Activated naive CD8-positive, alpha-beta T cell treated with anti-CD3 and anti-CD28 coated beads, Interleukin-2, amount 10 ng/mL, durations not matched to agents 7 days and 5 days (primary cell): ENCODE data around the gene TBC1D2B. TPM values are rescaled to one million over a fixed set of nuclear protein-coding genes. Genes with fewer than 3 reads are reported as not detected.
A peak's percentile ranks its signal among the peaks of the same experiment; 100 is the strongest.

Experiments used
- ATAC-seq: fragments of 150-1000 bp; cut with Tn5 transposase; one replicate; pipeline ENCODE4 v1.10.0; 2021; ENCODE audit warnings: low read depth, moderate library complexity
- POLR2A ChIA-PET: fragments of 350-600 bp; sonication (Branson Sonifier 250); formaldehyde crosslinking; loops from one replicate; lab custom pipeline; 2021; ENCODE audit warnings: antibody characterized with exemption; lab: Charles Lee
- DNase-seq: peaks from one replicate; pipeline ENCODE4 v3.0.0; 2021
- H3K27ac Mint-ChIP-seq: one replicate; pipeline ENCODE4 v1.8.0; 2022; ENCODE audit warnings: mild to moderate bottlenecking, mixed read lengths
- H3K27me3 Mint-ChIP-seq: one replicate; pipeline ENCODE4 v1.8.0; 2022; ENCODE audit warnings: mild to moderate bottlenecking, moderate library complexity, mixed read lengths
- H3K36me3 Mint-ChIP-seq: one replicate; pipeline ENCODE4 v1.8.0; 2021; ENCODE audit warnings: mild to moderate bottlenecking, mixed read lengths
- H3K4me1 Mint-ChIP-seq: one replicate; pipeline ENCODE4 v1.8.0; 2021; ENCODE audit warnings: mixed read lengths
- H3K4me3 Mint-ChIP-seq: one replicate; pipeline ENCODE4 v1.8.0; 2022; ENCODE audit warnings: mild to moderate bottlenecking, moderate library complexity, mixed read lengths
- H3K9me3 Mint-ChIP-seq: one replicate; pipeline ENCODE4 v1.8.0; 2021; ENCODE audit warnings: mixed read lengths
- total RNA-seq, 2 experiments: library from RNA; stranded (reverse); gene quantifications; one replicate each; pipeline ENCODE4 v1.2.3, GENCODE V29; 2021

TBC1D2B gene
- total RNA-seq, 2 experiments from 2014 or later = 123 to 125 TPM

- ATAC-seq = no peak
- Mint-ChIP-seq H3K27ac (peak overlapping the region; percentile 56), H3K4me1 (peaks cover 81% of the 10 kb centered on the region), H3K9me3 (no peaks in the 10 kb centered on the region), H3K36me3 (peaks cover 36% of the 10 kb centered on the region), H3K27me3 (no peaks in the 10 kb centered on the region), H3K4me3 (no peak overlapping the region)
- POLR2A ChIA-PET = interaction anchor here (1.0 to 1.3 kb wide), 3 partner anchors 24 to 63 kb away, joined by 3 to 4 read pairs (median 4); no protein-coding TSS in a partner anchor
- DNase-seq = no peak
These were observed 32.3 kb downstream of the TBC1D2B start for GRCh38 chr15:78045189-78045588.

DNA sequence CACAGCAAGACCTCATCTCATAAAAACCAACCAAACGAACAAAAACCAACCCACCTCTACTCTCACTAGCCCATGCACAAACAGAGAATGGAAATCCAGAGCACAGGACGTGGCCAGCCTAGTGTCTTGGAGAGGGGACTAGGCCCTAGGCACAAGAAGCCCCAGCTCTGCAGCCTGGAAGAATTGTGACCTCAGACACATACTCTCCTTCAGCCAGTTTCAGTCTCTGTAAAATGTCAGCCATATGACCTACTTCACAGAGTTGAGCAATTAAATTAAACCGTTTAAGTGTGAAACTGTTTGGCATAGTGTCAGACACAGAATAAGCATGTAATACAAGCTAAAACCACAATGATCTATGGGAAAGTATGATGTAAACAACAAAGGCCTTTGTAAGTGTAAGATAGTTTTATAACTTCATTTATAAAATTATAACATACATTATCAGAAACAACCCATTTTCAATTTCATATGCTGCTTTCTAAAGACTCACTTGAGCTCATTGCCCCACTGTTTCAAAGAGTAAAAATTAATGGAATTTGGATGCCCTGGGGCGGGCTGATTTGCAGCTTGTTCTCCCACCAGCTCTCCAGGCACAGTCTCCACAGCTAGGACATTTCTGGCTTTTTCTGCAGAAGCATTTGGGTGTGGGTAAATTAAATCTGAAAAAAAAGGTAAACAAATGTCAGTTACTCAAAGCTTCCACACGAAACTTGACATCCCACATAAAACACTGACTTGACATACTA is 32.9 kb downstream of the TBC1D2B start:
- Mint-ChIP-seq H3K27ac (peak overlapping the region; percentile 85), H3K9me3 (no peaks in the 10 kb centered on the region), H3K36me3 (peaks cover 41% of the 10 kb centered on the region), H3K4me3 (peak overlapping the region; percentile 21), H3K27me3 (no peaks in the 10 kb centered on the region), H3K4me1 (peaks cover 81% of the 10 kb centered on the region)
- POLR2A ChIA-PET = interaction anchor here (0.9 to 1.3 kb wide), 4 partner anchors 24 to 64 kb away, joined by 3 to 4 read pairs (median 4); no protein-coding TSS in a partner anchor
- ATAC-seq = peak; percentile 55
- no peak for DNase-seq

- Mint-ChIP-seq H3K9me3 (no peaks in the 10 kb centered on the region), H3K4me3 (no peak overlapping the region), H3K4me1 (peaks cover 79% of the 10 kb centered on the region), H3K27me3 (no peaks in the 10 kb centered on the region), H3K36me3 (peaks cover 51% of the 10 kb centered on the region), H3K27ac (peak overlapping the region; percentile 69)
- POLR2A ChIA-PET = interaction anchor here (1.5 to 2.1 kb wide), 2 partner anchors 8 to 10 kb away, joined by 3 to 7 read pairs; no protein-coding TSS in a partner anchor
- DNase-seq (no peak), ATAC-seq (no peak)
These were observed 35.6 kb downstream of the TBC1D2B start for GRCh38 chr15:78041946-78042345.

DNA sequence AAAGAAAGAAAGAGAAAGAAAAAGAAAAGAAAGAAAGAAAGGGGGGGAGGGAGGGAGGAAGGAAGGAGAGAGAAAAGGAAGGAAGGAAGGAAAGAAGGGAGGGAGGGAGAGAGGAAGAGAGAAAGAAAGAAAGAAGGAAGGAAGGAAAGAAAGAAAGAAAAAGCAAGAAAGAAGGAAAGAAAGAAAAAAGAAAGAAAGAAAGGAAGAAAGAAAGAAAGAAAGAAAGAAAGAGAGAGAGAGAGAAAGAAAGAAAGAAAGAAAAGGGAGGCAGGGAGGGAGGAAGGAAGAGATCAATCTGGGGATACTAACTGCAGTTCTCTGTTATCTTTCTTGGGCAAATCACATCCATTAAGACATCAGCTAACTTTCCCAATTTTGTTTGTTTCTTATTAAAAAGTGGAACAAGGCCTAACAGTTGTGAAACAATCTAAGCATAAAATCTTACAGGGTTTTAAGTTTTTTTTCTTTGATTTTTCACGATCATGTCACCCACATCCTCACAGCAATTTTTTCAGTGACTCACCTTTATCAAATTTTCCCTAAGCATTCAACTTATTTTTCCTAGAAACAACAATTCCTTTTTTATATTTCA is 36.8 kb downstream of the TBC1D2B start:
- Mint-ChIP-seq H3K27me3 (no peaks in the 10 kb centered on the region), H3K27ac (peak overlapping the region; percentile 63), H3K9me3 (no peaks in the 10 kb centered on the region), H3K4me3 (peak overlapping the region; percentile 53), H3K36me3 (peaks cover 51% of the 10 kb centered on the region), H3K4me1 (peaks cover 77% of the 10 kb centered on the region)
- POLR2A ChIA-PET = interaction anchor here (2.1 kb wide), 1 partner anchor 9 kb away, joined by 7 read pairs; no protein-coding TSS in a partner anchor
- DNase-seq (no peak), ATAC-seq (no peak)

DNA sequence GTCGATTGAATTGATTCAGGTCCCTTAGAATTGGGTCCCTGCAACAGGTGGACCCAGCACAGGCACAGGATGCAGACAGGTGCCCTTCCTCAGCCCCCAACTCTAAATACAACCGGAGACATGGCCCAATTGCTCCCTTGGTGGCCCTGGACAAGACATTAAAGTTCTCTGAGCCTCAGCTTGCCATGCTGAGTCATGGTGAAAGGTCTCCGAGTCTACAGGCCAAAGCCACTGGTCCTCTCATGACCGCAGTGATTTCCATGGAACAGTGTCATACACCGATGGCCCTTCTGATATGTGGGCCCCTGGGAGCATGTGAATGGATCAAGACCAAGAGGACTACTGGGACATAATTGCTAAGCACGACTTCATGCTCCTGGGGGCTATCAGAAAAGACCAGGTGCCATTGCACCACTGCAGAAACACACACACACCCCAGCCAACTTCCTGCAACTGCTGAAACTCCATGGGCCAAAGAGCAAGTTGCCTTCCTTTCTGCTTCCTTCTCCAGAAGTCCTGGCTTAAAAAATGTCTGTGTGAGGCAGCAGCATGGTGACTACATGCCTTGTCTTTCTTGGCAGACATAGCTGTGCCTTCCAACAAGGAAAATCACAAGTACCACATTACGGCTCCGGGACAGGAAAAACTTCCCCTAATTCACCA is 38.8 kb downstream of the TBC1D2B start:
- ATAC-seq (no peak), DNase-seq (no peak)
- H3K4me3 Mint-ChIP-seq = no peak overlapping the region
- peaks cover 84% of the 10 kb centered on the region for H3K4me1 Mint-ChIP-seq
- H3K36me3 Mint-ChIP-seq = peaks cover 43% of the 10 kb centered on the region
- no peaks in the 10 kb centered on the region for H3K9me3 Mint-ChIP-seq
- POLR2A ChIA-PET = no interaction called here
- peak overlapping the region; percentile 48 for H3K27ac Mint-ChIP-seq
- no peaks in the 10 kb centered on the region for H3K27me3 Mint-ChIP-seq

DNA sequence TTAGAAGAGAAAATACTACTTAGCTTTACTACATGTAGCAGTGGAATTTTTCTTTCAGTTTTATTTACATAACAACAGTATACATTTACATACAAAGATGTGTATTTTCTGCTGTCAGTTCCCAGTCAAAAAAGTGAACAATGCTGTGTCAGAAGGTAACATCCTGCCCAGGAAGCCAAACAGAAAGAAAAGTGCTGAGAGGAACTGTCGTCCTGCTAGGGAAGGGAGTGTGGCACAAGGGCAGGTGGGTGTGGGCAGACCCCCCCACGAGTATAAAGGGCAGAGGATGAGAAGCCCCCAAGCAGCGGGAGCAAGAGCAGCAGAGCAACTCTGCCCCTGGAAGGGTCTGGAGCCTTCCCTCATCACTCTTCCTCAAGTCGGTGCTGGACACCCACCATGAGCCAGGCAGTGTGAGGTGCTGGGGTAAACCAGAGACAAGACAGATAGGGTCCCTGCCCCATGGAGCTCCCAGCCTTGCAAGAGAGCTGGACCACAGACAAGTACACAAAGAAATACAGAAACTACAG is 39.7 kb downstream of the TBC1D2B start:
- ATAC-seq (no peak), DNase-seq (no peak)
- no peaks in the 10 kb centered on the region for H3K27me3 Mint-ChIP-seq
- peaks cover 36% of the 10 kb centered on the region for H3K36me3 Mint-ChIP-seq
- H3K9me3 Mint-ChIP-seq = no peaks in the 10 kb centered on the region
- H3K4me1 Mint-ChIP-seq = peaks cover 85% of the 10 kb centered on the region
- peak overlapping the region; percentile 69 for H3K4me3 Mint-ChIP-seq
- POLR2A ChIA-PET = no interaction called here
- H3K27ac Mint-ChIP-seq = peak overlapping the region; percentile 91

- Mint-ChIP-seq H3K27me3 (no peaks in the 10 kb centered on the region), H3K9me3 (no peaks in the 10 kb centered on the region), H3K27ac (peak overlapping the region; percentile 62), H3K36me3 (peaks cover 32% of the 10 kb centered on the region), H3K4me3 (peak overlapping the region; percentile 1), H3K4me1 (peaks cover 84% of the 10 kb centered on the region)
- POLR2A ChIA-PET = interaction anchor here (0.6 kb wide), 1 partner anchor 33 kb away, joined by 3 read pairs; no protein-coding TSS in a partner anchor
- DNase-seq (no peak), ATAC-seq (no peak)
These were observed 40.2 kb downstream of the TBC1D2B start for GRCh38 chr15:78037328-78037727.

GRCh38 chr15:78035861-78036476 is 41.5 kb downstream of the TBC1D2B start:
- H3K36me3 Mint-ChIP-seq = peaks cover 38% of the 10 kb centered on the region
- POLR2A ChIA-PET = interaction anchor here (1.0 to 3.7 kb wide), 9 partner anchors 14 to 68 kb away, joined by 3 to 50 read pairs (median 6); no protein-coding TSS in a partner anchor
- peak overlapping the region; percentile 71 for H3K27ac Mint-ChIP-seq
- DNase-seq (no peak), ATAC-seq (no peak)
- peaks cover 79% of the 10 kb centered on the region for H3K4me1 Mint-ChIP-seq
- peak overlapping the region; percentile 69 for H3K4me3 Mint-ChIP-seq
- no peaks in the 10 kb centered on the region for H3K9me3 Mint-ChIP-seq
- H3K27me3 Mint-ChIP-seq = no peaks in the 10 kb centered on the region

GRCh38 chr15:78035321-78035751 is 42.2 kb downstream of the TBC1D2B start:
- H3K36me3 Mint-ChIP-seq = peaks cover 39% of the 10 kb centered on the region
- DNase-seq (no peak), ATAC-seq (peak; percentile 13)
- POLR2A ChIA-PET = interaction anchor here (1.0 to 3.7 kb wide), 11 partner anchors 11 to 69 kb away, joined by 3 to 50 read pairs (median 6); no protein-coding TSS in a partner anchor
- peak overlapping the region; percentile 69 for H3K4me3 Mint-ChIP-seq
- H3K27me3 Mint-ChIP-seq = no peaks in the 10 kb centered on the region
- H3K9me3 Mint-ChIP-seq = no peaks in the 10 kb centered on the region
- H3K27ac Mint-ChIP-seq = peak overlapping the region; percentile 71
- peaks cover 73% of the 10 kb centered on the region for H3K4me1 Mint-ChIP-seq

DNA sequence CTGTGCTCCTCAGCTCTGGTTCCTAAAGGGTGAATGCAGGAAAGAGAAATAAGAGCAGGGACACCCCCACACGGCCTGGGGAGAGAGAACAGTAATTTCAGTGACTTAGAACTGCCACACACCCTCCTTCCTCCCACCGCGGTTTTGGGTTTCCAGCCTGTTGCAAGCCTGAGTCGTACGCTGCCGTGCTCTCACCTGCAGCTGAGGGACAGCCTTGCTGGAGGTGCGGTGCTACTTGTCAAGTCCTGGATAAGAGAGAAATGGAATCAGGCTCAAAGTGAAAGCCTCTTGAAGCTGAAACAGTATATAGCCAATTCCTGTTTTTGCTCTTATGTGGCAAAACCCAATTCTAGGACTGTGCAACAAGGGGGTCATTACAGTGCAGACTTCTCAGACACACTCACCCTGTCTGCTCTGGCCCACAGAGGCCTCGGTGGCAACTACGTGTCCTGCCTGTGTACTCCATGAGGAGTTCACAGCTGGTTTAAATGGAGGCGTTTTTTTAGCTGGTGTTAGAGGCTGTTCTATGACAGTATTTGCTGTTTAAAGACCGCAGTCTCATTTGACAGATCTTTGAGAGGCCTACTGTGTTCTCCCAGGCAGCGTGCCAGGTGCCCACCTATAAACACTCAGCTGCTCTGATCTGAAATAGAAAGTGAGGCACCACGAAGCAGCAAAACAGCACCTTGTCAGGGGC is 42.9 kb downstream of the TBC1D2B start:
- peak; percentile 89 for ATAC-seq
- peak overlapping the region; percentile 69 for H3K4me3 Mint-ChIP-seq
- H3K9me3 Mint-ChIP-seq = no peaks in the 10 kb centered on the region
- peaks cover 32% of the 10 kb centered on the region for H3K36me3 Mint-ChIP-seq
- H3K27ac Mint-ChIP-seq = peak overlapping the region; percentile 71
- no peaks in the 10 kb centered on the region for H3K27me3 Mint-ChIP-seq
- peaks cover 68% of the 10 kb centered on the region for H3K4me1 Mint-ChIP-seq
- peak; percentile 77 for DNase-seq
- POLR2A ChIA-PET = interaction anchor here (1.0 to 3.7 kb wide), 10 partner anchors 11 to 70 kb away, joined by 3 to 50 read pairs (median 6); no protein-coding TSS in a partner anchor

- ATAC-seq (no peak), DNase-seq (no peak)
- POLR2A ChIA-PET = interaction anchor here (2.4 to 3.7 kb wide), 4 partner anchors 15 to 70 kb away, joined by 13 to 50 read pairs (median 16); no protein-coding TSS in a partner anchor
- Mint-ChIP-seq H3K27ac (peak overlapping the region; percentile 42), H3K9me3 (no peaks in the 10 kb centered on the region), H3K4me1 (peaks cover 60% of the 10 kb centered on the region), H3K36me3 (peaks cover 28% of the 10 kb centered on the region), H3K4me3 (peak overlapping the region; percentile 40), H3K27me3 (no peaks in the 10 kb centered on the region)
These were observed 43.6 kb downstream of the TBC1D2B start for GRCh38 chr15:78033864-78034263.

- POLR2A ChIA-PET = interaction anchor here (1.0 kb wide), 1 partner anchor 17 kb away, joined by 3 read pairs; no protein-coding TSS in a partner anchor
- peaks cover 25% of the 10 kb centered on the region for H3K36me3 Mint-ChIP-seq
- peaks cover 48% of the 10 kb centered on the region for H3K4me1 Mint-ChIP-seq
- H3K27me3 Mint-ChIP-seq = no peaks in the 10 kb centered on the region
- no peak overlapping the region for H3K4me3 Mint-ChIP-seq
- DNase-seq (no peak), ATAC-seq (no peak)
- H3K27ac Mint-ChIP-seq = peak overlapping the region; percentile 0
- H3K9me3 Mint-ChIP-seq = no peaks in the 10 kb centered on the region
These were observed 44.8 kb downstream of the TBC1D2B start for GRCh38 chr15:78032671-78033070.
